Tongue (tissue), 2 donors: ENCODE measurements around the gene CDH12. TPM values are rescaled to one million over a fixed set of nuclear protein-coding genes. Genes with fewer than 3 reads are reported as not detected.

ENCODE experiments used
- DNase-seq: peaks from one replicate; pipeline ENCODE4 v3.0.0-alpha.2; 2015
- total RNA-seq: library from RNA; depleted of rRNA; stranded (reverse); fragments of >200 nt; gene quantifications from one replicate; pipeline ENCODE4 v1.2.3, GENCODE V29; 2014

The CDH12 gene
- total RNA-seq, 1 donor from 2014 or later = 0.72 TPM

- DNase-seq = peak; percentile 29
Observed at GRCh38 chr5:21701317-21701716, 1151.8 kb downstream of the CDH12 start.
